GM12878 (cell line): ENCODE measurements around the gene ERCC1. TPM values are rescaled to one million over a fixed set of nuclear protein-coding genes. Genes with fewer than 3 reads are reported as not detected.

Experiments
- ATAC-seq: fragments of 200-7000 bp; cut with Tn5 transposase; 3 replicates; pipeline ENCODE4 v1.9.1; 2020; ENCODE audit warnings: mild to moderate bottlenecking, moderate library complexity
- BruUV-seq: library from RNA; stranded (reverse); fragments of 400-500 nt; replicated peaks from 2 replicates; lab custom pipeline; 2021; lab: Mats Ljungman, UMichigan
- CTCF ChIA-PET: fragments of 300-600 bp; sonication (Branson Sonifier 250); formaldehyde crosslinking; extraction: SDS; loops from one replicate; lab custom pipeline; 2021; ENCODE audit warnings: inconsistent platforms; lab: Yijun Ruan, JAX
- POLR2A ChIA-PET: fragments of 350-600 bp; formaldehyde crosslinking; extraction: SDS; loops from one replicate; lab custom pipeline; 2021; ENCODE audit warnings: inconsistent platforms; lab: Charles Lee
- RAD21 ChIA-PET: fragments of 300-600 bp; sonication (Branson Sonifier 250); formaldehyde crosslinking; loops from one replicate; lab custom pipeline; 2023; ENCODE audit warnings: antibody characterized with exemption; ENCODE audit not compliant: unreplicated experiment; lab: Charles Lee
- SMC1A ChIA-PET: fragments of 300-600 bp; sonication (Branson Sonifier 250); formaldehyde crosslinking; loops from one replicate; lab custom pipeline; 2023; ENCODE audit not compliant: unreplicated experiment, uncharacterized antibody; lab: Charles Lee
- DNase-seq: peaks from one replicate; pipeline ENCODE4 v3.0.0-alpha.2; 2011; ENCODE audit warnings: low read depth, low spot score
- FAIRE-seq: peaks from 3 replicates; lab custom pipeline; 2011; peaks lifted over from hg19 to GRCh38; lab: Jason Lieb, UNC
- H2AFZ ChIP-seq: 2 replicates; pipeline ENCODE4 v1.6.0; 2011; ENCODE audit warnings: low read depth, low read length, control low read depth; ENCODE audit not compliant: control insufficient read depth
- H3K27ac ChIP-seq: 2 replicates; pipeline ENCODE4 v1.5.1; 2011; ENCODE audit warnings: control low read depth; ENCODE audit not compliant: control insufficient read depth, insufficient read depth
- H3K27me3 ChIP-seq, 2 experiments: replicated peaks in 1 of 2; 2 replicates each; pipeline versions ENCODE4 v1.6.0 to v1.6.1; 2011; ENCODE audit warnings: low read length in 1 of 2; ENCODE audit not compliant: control insufficient read depth in 2 of 2, insufficient read depth in 2 of 2
- H3K36me3 ChIP-seq, 2 experiments: 2 replicates each; pipeline ENCODE4 v1.5.1; 2011; ENCODE audit warnings: low read length in 1 of 2; ENCODE audit not compliant: control insufficient read depth in 2 of 2, insufficient read depth in 2 of 2
- H3K4me1 ChIP-seq: 2 replicates; pipeline ENCODE4 v1.6.1; 2011; ENCODE audit warnings: mild to moderate bottlenecking, low read length, moderate library complexity, mixed read lengths; ENCODE audit not compliant: control insufficient read depth, insufficient read depth
- H3K4me2 ChIP-seq: 2 replicates; pipeline ENCODE4 v1.6.0; 2011; ENCODE audit warnings: control low read depth; ENCODE audit not compliant: control insufficient read depth, insufficient read depth
- H3K4me3 ChIP-seq: fragments of 200-600 bp; sonication (generic); 2 replicates; pipeline ENCODE4 v1.5.1; 2016
- H3K79me2 ChIP-seq: 2 replicates; pipeline ENCODE4 v1.6.0; 2011; ENCODE audit warnings: low read length; ENCODE audit not compliant: control insufficient read depth, insufficient read depth
- H3K9ac ChIP-seq: 2 replicates; pipeline ENCODE4 v1.8.0; 2011; ENCODE audit warnings: low read length, control low read depth, mixed read lengths; ENCODE audit not compliant: control insufficient read depth, insufficient read depth
- H3K9me3 ChIP-seq: replicated peaks from 3 replicates; pipeline ENCODE4 v1.5.1; 2011; ENCODE audit warnings: mild to moderate bottlenecking, low read length; ENCODE audit not compliant: control insufficient read depth, insufficient read depth
- H4K20me1 ChIP-seq: 2 replicates; pipeline ENCODE4 v1.6.0; 2011; ENCODE audit not compliant: control insufficient read depth, insufficient read depth
- BMI1 ChIP-seq: fragments of 450-650 bp; IDR thresholded peaks from 2 replicates; pipeline ENCODE4 v1.6.1; 2016; ENCODE audit warnings: mild to moderate bottlenecking, moderate library complexity, borderline replicate concordance
- CBX5 ChIP-seq: sonication (generic); IDR thresholded peaks from 2 replicates; pipeline ENCODE4 v1.6.1; 2016; ENCODE audit warnings: low read depth, moderate library complexity, mild to moderate bottlenecking, inconsistent platforms
- CHD2 ChIP-seq: IDR thresholded peaks from 2 replicates; pipeline ENCODE4 v1.6.1; 2011; ENCODE audit warnings: low read depth, low read length, improper control_type of control experiment, borderline replicate concordance
- ETV6 ChIP-seq, 2 experiments: fragments of 450-650 bp in 1 of 2; IDR thresholded peaks in 1 of 2; conservative IDR thresholded peaks in 1 of 2; 2 replicates each; pipeline ENCODE4 v1.6.1; 2014; ENCODE audit warnings: antibody characterized with exemption in 1 of 2, borderline replicate concordance in 1 of 2, low read depth in 1 of 2, mild to moderate bottlenecking in 1 of 2, moderate library complexity in 1 of 2
- MTA3 ChIP-seq: IDR thresholded peaks from 2 replicates; pipeline ENCODE4 v1.6.1; 2012; ENCODE audit warnings: low read length, inconsistent platforms, borderline replicate concordance
- MYC ChIP-seq: IDR thresholded peaks from 2 replicates; pipeline ENCODE4 v1.6.1; 2011; ENCODE audit warnings: mild to moderate bottlenecking, low read length, moderate library complexity, inconsistent platforms; ENCODE audit not compliant: insufficient read depth, insufficient replicate concordance, insufficient read length, severe bottlenecking
- NRF1 ChIP-seq: conservative IDR thresholded peaks from 2 replicates; pipeline ENCODE4 v1.6.1; 2011; ENCODE audit warnings: mild to moderate bottlenecking, low read depth, low read length, improper control_type of control experiment
- PKNOX1 ChIP-seq: fragments of 450-650 bp; IDR thresholded peaks from 2 replicates; pipeline ENCODE4 v1.6.1; 2016; ENCODE audit warnings: mild to moderate bottlenecking
- PRDM15 ChIP-seq: fragments of 450-650 bp; formaldehyde crosslinking; IDR thresholded peaks from 2 replicates; pipeline ENCODE4 v1.4.0; 2020; ENCODE audit warnings: mild to moderate bottlenecking, moderate library complexity
- WGBS: methylation state at CpG from one replicate; pipeline ENCODE4 v1.1.6; 2016; ENCODE audit warnings: low lambda C conversion rate; ENCODE audit not compliant: insufficient replicate concordance, insufficient coverage; ENCODE audit errors: missing lambda C conversion rate; 5-methylcytosine and 5-hydroxymethylcytosine counted together
- in situ Hi-C: fragments of 300-500 bp; cut with MboI; formaldehyde crosslinking; loops from 9 replicates; pipeline ENCODE4 v1.14.3; 2018; ENCODE audit warnings: mixed read lengths
- intact Hi-C: fragments of 100-400 bp; cut with micrococcal nuclease; formaldehyde crosslinking; loops from one replicate; pipeline ENCODE4 v1.14.2; 2022; ENCODE audit not compliant: unreplicated experiment
- polyA plus RNA-seq, 11 experiments: library from polyadenylated mRNA; depleted of rRNA in 4 of 11; unstranded in 6 of 11; stranded (reverse) in 5 of 11; fragments of >200 nt; fragmentation: Nextera tagmentation in 4 of 11; fragmentation: Illumina TruSeq in 1 of 11; extraction: Ambion mirVana in 4 of 11; extraction: Trizol in 1 of 11; gene quantifications; 1 replicate in 1 of 11; 2 replicates in 10 of 11; pipeline versions ENCODE4 v1.2.1 to v1.2.3, GENCODE V29; 2011 to 2016; ENCODE audit warnings: inconsistent platforms in 2 of 11, missing spikeins in 2 of 11, low read depth in 1 of 11
- total RNA-seq, 4 experiments: library from RNA; depleted of rRNA in 3 of 4; stranded (reverse); fragments of >200 nt in 3 of 4; fragmentation: Illumina TruSeq in 1 of 4; extraction: Trizol in 1 of 4; gene quantifications; 2 replicates each; pipeline versions ENCODE4 v1.2.1 to v1.2.3, GENCODE V29; 2013 to 2021
- TF ChIP-seq, protein P1 (sequence below): fragments of 450-650 bp; IDR thresholded peaks from 2 replicates; pipeline ENCODE4 v1.6.1; 2017; ENCODE audit warnings: borderline replicate concordance
- TF ChIP-seq, protein P2 (sequence below): fragments of 450-650 bp; IDR thresholded peaks from 2 replicates; pipeline ENCODE4 v1.6.1; 2017; ENCODE audit warnings: mild to moderate bottlenecking, low read depth, inconsistent platforms; ENCODE audit not compliant: poor library complexity, severe bottlenecking
- TF ChIP-seq, protein P3 (sequence below): IDR thresholded peaks from 2 replicates; pipeline ENCODE4 v1.6.1; 2011; ENCODE audit warnings: borderline replicate concordance, low read depth, mild to moderate bottlenecking, moderate library complexity, mixed read lengths, low read length; ENCODE audit not compliant: insufficient read depth; ENCODE audit errors: extremely low read length

ERCC1 gene
- total and polyA plus RNA-seq, 10 of the 15 experiments (the other 5 are each of a cell fraction or from before 2014, with no cell fraction given), result 14.7 to 104 (median 61.1) TPM

DNA sequence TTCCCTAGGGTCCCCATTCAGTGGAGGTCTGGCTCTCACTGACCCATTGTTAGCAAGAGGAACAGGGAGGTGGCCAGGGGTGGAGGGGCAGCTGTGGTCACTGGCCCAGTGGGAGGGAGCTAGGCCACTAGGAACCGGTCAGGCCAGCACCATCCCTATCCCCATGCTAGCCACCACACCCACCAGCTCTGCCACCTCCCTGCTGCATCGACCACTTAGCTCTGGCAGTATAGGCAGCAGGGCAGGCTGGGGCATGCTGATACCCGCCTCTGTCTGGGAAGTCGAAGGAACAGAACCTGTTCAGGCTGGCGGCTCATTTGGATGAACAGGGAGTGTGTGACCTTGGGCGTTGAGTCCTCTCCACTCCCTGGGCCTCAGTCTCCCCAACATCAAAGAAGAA lies 23.5 kb downstream of the ERCC1 start:
- intact Hi-C loops (loop anchor here (10.0 kb wide), 1 partner anchor 245 kb away; no protein-coding TSS in a partner anchor), in situ Hi-C loops (no loop called here)
- H3K9ac ChIP-seq, result no peak overlapping the region
- no TSS peak for BruUV-seq
- ChIA-PET POLR2A (interaction anchor here (0.5 to 0.9 kb wide), 3 partner anchors 24 to 229 kb away, joined by 3 read pairs; no protein-coding TSS in a partner anchor), SMC1A (interaction anchor here (6.2 kb wide), 1 partner anchor 79 kb away, joined by 55 read pairs; no protein-coding TSS in a partner anchor), RAD21 (interaction anchor here (0.7 to 1.1 kb wide), 2 partner anchors 87 to 183 kb away, joined by 3 to 4 read pairs; no protein-coding TSS in a partner anchor), CTCF (interaction anchor here (0.6 to 5.2 kb wide), 5 partner anchors 9 to 85 kb away, joined by 3 to 93 read pairs (median 4); partner anchors contain the start of gene ERCC1)
- H3K4me1 ChIP-seq, result peaks cover 4% of the 10 kb centered on the region
- H3K79me2 ChIP-seq, result no peaks in the 10 kb centered on the region
- ATAC-seq, result no peak
- TF ChIP-seq MYC (no peak), CHD2 (no peak), NRF1 (no peak), CBX5 (no peak), BMI1 (no peak), PKNOX1 (no peak), ETV6 (conservative IDR thresholded peaks at IDR 0.05 in 1 of 2, IDR thresholded peaks at IDR 0.05 in 1 of 2; ENCODE audit: borderline replicate concordance in 1 of 2, low read depth in 1 of 2) (no peak), PRDM15 (no peak), MTA3 (no peak)
- TF ChIP-seq, protein P1, sequence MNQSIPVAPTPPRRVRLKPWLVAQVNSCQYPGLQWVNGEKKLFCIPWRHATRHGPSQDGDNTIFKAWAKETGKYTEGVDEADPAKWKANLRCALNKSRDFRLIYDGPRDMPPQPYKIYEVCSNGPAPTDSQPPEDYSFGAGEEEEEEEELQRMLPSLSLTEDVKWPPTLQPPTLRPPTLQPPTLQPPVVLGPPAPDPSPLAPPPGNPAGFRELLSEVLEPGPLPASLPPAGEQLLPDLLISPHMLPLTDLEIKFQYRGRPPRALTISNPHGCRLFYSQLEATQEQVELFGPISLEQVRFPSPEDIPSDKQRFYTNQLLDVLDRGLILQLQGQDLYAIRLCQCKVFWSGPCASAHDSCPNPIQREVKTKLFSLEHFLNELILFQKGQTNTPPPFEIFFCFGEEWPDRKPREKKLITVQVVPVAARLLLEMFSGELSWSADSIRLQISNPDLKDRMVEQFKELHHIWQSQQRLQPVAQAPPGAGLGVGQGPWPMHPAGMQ, result no peak
- TF ChIP-seq, protein P2, sequence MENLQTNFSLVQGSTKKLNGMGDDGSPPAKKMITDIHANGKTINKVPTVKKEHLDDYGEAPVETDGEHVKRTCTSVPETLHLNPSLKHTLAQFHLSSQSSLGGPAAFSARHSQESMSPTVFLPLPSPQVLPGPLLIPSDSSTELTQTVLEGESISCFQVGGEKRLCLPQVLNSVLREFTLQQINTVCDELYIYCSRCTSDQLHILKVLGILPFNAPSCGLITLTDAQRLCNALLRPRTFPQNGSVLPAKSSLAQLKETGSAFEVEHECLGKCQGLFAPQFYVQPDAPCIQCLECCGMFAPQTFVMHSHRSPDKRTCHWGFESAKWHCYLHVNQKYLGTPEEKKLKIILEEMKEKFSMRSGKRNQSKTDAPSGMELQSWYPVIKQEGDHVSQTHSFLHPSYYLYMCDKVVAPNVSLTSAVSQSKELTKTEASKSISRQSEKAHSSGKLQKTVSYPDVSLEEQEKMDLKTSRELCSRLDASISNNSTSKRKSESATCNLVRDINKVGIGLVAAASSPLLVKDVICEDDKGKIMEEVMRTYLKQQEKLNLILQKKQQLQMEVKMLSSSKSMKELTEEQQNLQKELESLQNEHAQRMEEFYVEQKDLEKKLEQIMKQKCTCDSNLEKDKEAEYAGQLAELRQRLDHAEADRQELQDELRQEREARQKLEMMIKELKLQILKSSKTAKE, result no peak
- TF ChIP-seq, protein P3, sequence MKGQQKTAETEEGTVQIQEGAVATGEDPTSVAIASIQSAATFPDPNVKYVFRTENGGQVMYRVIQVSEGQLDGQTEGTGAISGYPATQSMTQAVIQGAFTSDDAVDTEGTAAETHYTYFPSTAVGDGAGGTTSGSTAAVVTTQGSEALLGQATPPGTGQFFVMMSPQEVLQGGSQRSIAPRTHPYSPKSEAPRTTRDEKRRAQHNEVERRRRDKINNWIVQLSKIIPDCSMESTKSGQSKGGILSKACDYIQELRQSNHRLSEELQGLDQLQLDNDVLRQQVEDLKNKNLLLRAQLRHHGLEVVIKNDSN, result no peak
- H4K20me1 ChIP-seq, result no peaks in the 10 kb centered on the region
- H3K4me3 ChIP-seq, result no peak overlapping the region
- no peak for DNase-seq
- no peak overlapping the region for H2AFZ ChIP-seq
- H3K4me2 ChIP-seq, result no peak overlapping the region
- 87% methylated on average over 6 of the region's 6 CpGs for WGBS
- no peaks in the 10 kb centered on the region for H3K9me3 ChIP-seq
- H3K27ac ChIP-seq, result no peak overlapping the region
- FAIRE-seq, result no peak
- no peaks in the 10 kb centered on the region; a peak in 1 of 4 replicates for H3K27me3 ChIP-seq
- no peaks in the 10 kb centered on the region for H3K36me3 ChIP-seq
